ENCODE measurements around the gene NT5M. TPM values are rescaled to one million over a fixed set of nuclear protein-coding genes. Genes with fewer than 3 reads are reported as not detected.
A peak's percentile ranks its signal among the peaks of the same experiment; 100 is the strongest.

NT5M gene
- total and polyA plus RNA-seq, 11 donors = 4.1 to 15.1 (median 7.6) TPM

- H3K27ac ChIP-seq = no peak overlapping the region
- DNase-seq (no peak), ATAC-seq (no peak)
- H3K27me3 ChIP-seq = no peaks in the 10 kb centered on the region
- intact Hi-C loops (cut with DNase I) = no loop called here
- no peaks in the 10 kb centered on the region for H3K4me1 ChIP-seq
- H3K9me3 ChIP-seq = no peaks in the 10 kb centered on the region
- WGBS, 4 donors = 89 to 94% (median 93%) methylated on average over 9 of the region's 9 CpGs
- TF ChIP-seq POLR2A (IDR thresholded peaks at IDR 0.05) = no peak
- no peak for TF ChIP-seq CTCF (IDR thresholded peaks at IDR 0.05)
- H3K4me3 ChIP-seq = no peak overlapping the region
- peaks cover 0 to 4% (median 0%) of the 10 kb centered on the region in 9 donors for H3K36me3 ChIP-seq
Measured at GRCh38 chr17:17325816-17326215, 22.6 kb downstream of the NT5M start.

- H3K36me3 ChIP-seq = peaks cover 0 to 4% (median 0%) of the 10 kb centered on the region in 9 donors
- TF ChIP-seq POLR2A (IDR thresholded peaks at IDR 0.05) (no peak), CTCF (IDR thresholded peaks at IDR 0.05) (no peak)
- WGBS, 4 donors = 93 to 95% (median 94%) methylated on average over 9 to 13 of the region's 13 CpGs
- no peak overlapping the region for H3K4me3 ChIP-seq
- ATAC-seq (no peak), DNase-seq (no peak)
- H3K9me3 ChIP-seq = no peaks in the 10 kb centered on the region
- H3K27me3 ChIP-seq = no peaks in the 10 kb centered on the region
- no peaks in the 10 kb centered on the region for H3K4me1 ChIP-seq
- H3K27ac ChIP-seq = no peak overlapping the region
- intact Hi-C loops (cut with DNase I) = no loop called here
Measured at GRCh38 chr17:17326275-17326875, 23.2 kb downstream of the NT5M start.

GRCh38 chr17:17328251-17328650 is 25.1 kb downstream of the NT5M start:
- Histone ChIP-seq H3K27ac (no peak overlapping the region), H3K4me1 (no peaks in the 10 kb centered on the region), H3K4me3 (no peak overlapping the region), H3K36me3 (peaks cover 0 to 4% (median 0%) of the 10 kb centered on the region in 9 donors), H3K27me3 (no peaks in the 10 kb centered on the region), H3K9me3 (no peaks in the 10 kb centered on the region)
- ATAC-seq (no peak), DNase-seq (no peak)
- intact Hi-C loops (cut with DNase I) = no loop called here
- WGBS, 4 donors = 76 to 89% (median 84%) methylated on average over 8 of the region's 8 CpGs
- TF ChIP-seq CTCF (IDR thresholded peaks at IDR 0.05) (no peak), POLR2A (IDR thresholded peaks at IDR 0.05) (no peak)

- peak in 2 of 5 donors; percentile 12 to 58 for DNase-seq
- WGBS, 4 donors = 44 to 66% (median 54%) methylated on average over 7 of the region's 7 CpGs
- Histone ChIP-seq H3K27ac (no peak overlapping the region), H3K9me3 (no peaks in the 10 kb centered on the region), H3K4me3 (no peak overlapping the region), H3K27me3 (no peaks in the 10 kb centered on the region), H3K4me1 (peaks cover 0 to 5% (median 0%) of the 10 kb centered on the region in 12 donors), H3K36me3 (no peaks in the 10 kb centered on the region)
- peak in 3 of 4 donors; percentile 29 to 54 (median 43) for ATAC-seq
- TF ChIP-seq CTCF (IDR thresholded peaks at IDR 0.05) (no peak), POLR2A (IDR thresholded peaks at IDR 0.05) (no peak)
- intact Hi-C loops (cut with DNase I) = no loop called here
Measured at GRCh38 chr17:17341452-17341851, 38.3 kb downstream of the NT5M start.

Data from heart left ventricle (tissue), 16 donors.